PC-3 (cell line): ENCODE results near the gene RMND1. TPM values are rescaled to one million over a fixed set of nuclear protein-coding genes. Genes with fewer than 3 reads are reported as not detected.

Experiments used
- ATAC-seq: fragments of 200-7000 bp; cut with Tn5 transposase; 2 replicates; pipeline ENCODE4 v1.9.1; 2020; ENCODE audit warnings: mild to moderate bottlenecking, moderate library complexity
- BruUV-seq: library from RNA; stranded (reverse); fragments of 400-500 nt; replicated peaks from 2 replicates; lab custom pipeline; 2021; lab: Mats Ljungman, UMichigan
- CTCF ChIA-PET: fragments of 300-600 bp; sonication (Branson Sonifier 250); formaldehyde crosslinking; loops from one replicate; lab custom pipeline; 2022; ENCODE audit warnings: antibody characterized with exemption; lab: Charles Lee
- POLR2A ChIA-PET: fragments of 300-600 bp; sonication (Branson Sonifier 250); formaldehyde crosslinking; loops from one replicate; lab custom pipeline; 2022; ENCODE audit warnings: antibody characterized with exemption; ENCODE audit not compliant: unreplicated experiment; lab: Charles Lee
- DNase-seq: peaks from one replicate; pipeline ENCODE4 v3.0.0-alpha.2; 2015
- H2AFZ ChIP-seq: fragments of 300-600 bp; sonication (generic); 2 replicates; pipeline ENCODE4 v1.6.0; 2016; ENCODE audit warnings: antibody characterized with exemption, low read length
- H3F3A ChIP-seq: fragments of 300-600 bp; sonication (generic); one replicate; pipeline ENCODE4 v1.6.0; 2017; ENCODE audit warnings: antibody characterized with exemption, low read length, control low read depth, mild to moderate bottlenecking; ENCODE audit not compliant: unreplicated experiment
- H3K27ac ChIP-seq: fragments of 300-600 bp; sonication (generic); 2 replicates; pipeline ENCODE4 v1.5.1; 2016; ENCODE audit warnings: mild to moderate bottlenecking, low read length
- H3K27me3 ChIP-seq: fragments of 300-600 bp; sonication (generic); 2 replicates; pipeline ENCODE4 v1.6.1; 2016; ENCODE audit warnings: low read length, mixed read lengths
- H3K36me3 ChIP-seq: fragments of 300-600 bp; sonication (generic); 2 replicates; pipeline ENCODE4 v1.6.1; 2016; ENCODE audit warnings: low read depth, mixed run types, low read length, mixed read lengths
- H3K4me1 ChIP-seq: fragments of 300-600 bp; sonication (generic); 2 replicates; pipeline ENCODE4 v1.5.1; 2016; ENCODE audit warnings: low read length; ENCODE audit not compliant: insufficient read depth
- H3K4me2 ChIP-seq: fragments of 300-600 bp; sonication (generic); 2 replicates; pipeline ENCODE4 v1.6.0; 2016; ENCODE audit warnings: low read length
- H3K4me3 ChIP-seq: fragments of 300-600 bp; sonication (generic); 2 replicates; pipeline ENCODE4 v1.5.1; 2016; ENCODE audit warnings: mild to moderate bottlenecking, low read length, mixed read lengths
- H3K79me2 ChIP-seq: fragments of 300-600 bp; sonication (generic); 2 replicates; pipeline ENCODE4 v1.6.1; 2017; ENCODE audit warnings: low read length, mixed read lengths
- H3K9ac ChIP-seq: fragments of 300-600 bp; sonication (generic); 2 replicates; pipeline ENCODE4 v1.6.0; 2016; ENCODE audit warnings: mild to moderate bottlenecking, low read length
- H3K9me2 ChIP-seq: fragments of 300-600 bp; sonication (generic); replicated peaks from 2 replicates; pipeline ENCODE4 v1.6.1; 2016; ENCODE audit warnings: mixed run types, low read length, mixed read lengths
- H3K9me3 ChIP-seq: fragments of 300-600 bp; sonication (generic); 2 replicates; pipeline ENCODE4 v1.6.1; 2016; ENCODE audit warnings: low read length, mixed read lengths
- H4K20me1 ChIP-seq: fragments of 300-600 bp; sonication (generic); 2 replicates; pipeline ENCODE4 v1.6.1; 2016; ENCODE audit warnings: low read length, mixed read lengths
- EZH2 ChIP-seq: fragments of 300-600 bp; sonication (generic); IDR thresholded peaks from one replicate; pipeline ENCODE4 v1.6.1; 2017; ENCODE audit warnings: antibody characterized with exemption, mild to moderate bottlenecking, low read length; ENCODE audit not compliant: unreplicated experiment
- EZH2phosphoT487 ChIP-seq: fragments of 300-600 bp; sonication (generic); IDR thresholded peaks from 2 replicates; pipeline ENCODE4 v1.6.1; 2018; ENCODE audit warnings: mild to moderate bottlenecking, antibody characterized with exemption, low read length, borderline replicate concordance
- intact Hi-C: fragments of 100-400 bp; cut with micrococcal nuclease; formaldehyde crosslinking; loops from 2 replicates; pipeline ENCODE4 v1.9.0; 2023
- total RNA-seq: library from RNA; depleted of rRNA; stranded (reverse); fragments of >200 nt; gene quantifications from 2 replicates; pipeline ENCODE4 v1.2.3, GENCODE V29; 2014
- TF ChIP-seq, protein P1 (sequence below): fragments of 300-600 bp; sonication (generic); conservative IDR thresholded peaks from 2 replicates; pipeline ENCODE4 v1.5.1; 2017; ENCODE audit warnings: antibody characterized with exemption, low read depth, mild to moderate bottlenecking, low read length

Gene RMND1
- total RNA-seq, 1 experiment from 2014 or later: 20.8 TPM

DNA sequence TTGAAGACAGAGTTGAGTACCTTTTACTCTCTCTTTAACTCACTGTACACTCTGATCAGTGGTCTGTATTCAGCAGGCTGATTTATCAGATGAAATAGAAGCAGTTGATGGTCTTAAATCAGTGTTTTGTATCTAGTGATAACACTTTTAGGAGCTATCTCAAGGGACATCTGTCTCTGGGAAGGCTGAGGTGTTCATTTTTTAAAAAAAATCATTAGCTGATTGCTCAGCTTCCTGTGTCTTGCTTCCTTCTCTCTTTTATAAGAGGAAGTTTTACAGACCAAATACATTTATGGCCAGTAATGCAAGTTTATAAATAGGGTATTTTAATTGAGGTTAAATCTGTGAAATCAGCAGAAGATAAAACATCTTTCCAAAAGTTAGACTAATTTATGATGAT, 29.9 kb upstream of the RMND1 start:
- intact Hi-C loops: no loop called here
- POLR2A ChIA-PET: no interaction called here
- Histone ChIP-seq H3F3A (no peaks in the 10 kb centered on the region), H3K27ac (no peak overlapping the region), H3K9me3 (no peaks in the 10 kb centered on the region), H2AFZ (no peak overlapping the region), H3K9me2 (no peaks in the 10 kb centered on the region), H3K36me3 (no peaks in the 10 kb centered on the region), H3K27me3 (no peaks in the 10 kb centered on the region), H4K20me1 (no peaks in the 10 kb centered on the region), H3K4me3 (no peak overlapping the region), H3K4me1 (no peaks in the 10 kb centered on the region), H3K4me2 (no peak overlapping the region), H3K9ac (no peak overlapping the region), H3K79me2 (no peaks in the 10 kb centered on the region)
- TF ChIP-seq EZH2 (no peak), EZH2phosphoT487 (no peak)
- TF ChIP-seq, protein P1, sequence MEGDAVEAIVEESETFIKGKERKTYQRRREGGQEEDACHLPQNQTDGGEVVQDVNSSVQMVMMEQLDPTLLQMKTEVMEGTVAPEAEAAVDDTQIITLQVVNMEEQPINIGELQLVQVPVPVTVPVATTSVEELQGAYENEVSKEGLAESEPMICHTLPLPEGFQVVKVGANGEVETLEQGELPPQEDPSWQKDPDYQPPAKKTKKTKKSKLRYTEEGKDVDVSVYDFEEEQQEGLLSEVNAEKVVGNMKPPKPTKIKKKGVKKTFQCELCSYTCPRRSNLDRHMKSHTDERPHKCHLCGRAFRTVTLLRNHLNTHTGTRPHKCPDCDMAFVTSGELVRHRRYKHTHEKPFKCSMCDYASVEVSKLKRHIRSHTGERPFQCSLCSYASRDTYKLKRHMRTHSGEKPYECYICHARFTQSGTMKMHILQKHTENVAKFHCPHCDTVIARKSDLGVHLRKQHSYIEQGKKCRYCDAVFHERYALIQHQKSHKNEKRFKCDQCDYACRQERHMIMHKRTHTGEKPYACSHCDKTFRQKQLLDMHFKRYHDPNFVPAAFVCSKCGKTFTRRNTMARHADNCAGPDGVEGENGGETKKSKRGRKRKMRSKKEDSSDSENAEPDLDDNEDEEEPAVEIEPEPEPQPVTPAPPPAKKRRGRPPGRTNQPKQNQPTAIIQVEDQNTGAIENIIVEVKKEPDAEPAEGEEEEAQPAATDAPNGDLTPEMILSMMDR: no peak
- no TSS peak for BruUV-seq
- DNase-seq (no peak), ATAC-seq (no peak)
- CTCF ChIA-PET: no interaction called here

- Histone ChIP-seq H3K9ac (no peak overlapping the region), H3K4me1 (no peaks in the 10 kb centered on the region), H3K9me3 (no peaks in the 10 kb centered on the region), H3K27me3 (no peaks in the 10 kb centered on the region), H3K9me2 (no peaks in the 10 kb centered on the region), H2AFZ (no peak overlapping the region), H3K4me3 (no peak overlapping the region), H3K36me3 (no peaks in the 10 kb centered on the region), H3K27ac (no peak overlapping the region), H3K79me2 (no peaks in the 10 kb centered on the region), H4K20me1 (no peaks in the 10 kb centered on the region), H3K4me2 (no peak overlapping the region), H3F3A (no peaks in the 10 kb centered on the region)
- POLR2A ChIA-PET: no interaction called here
- ATAC-seq (no peak), DNase-seq (no peak)
- no peak for TF ChIP-seq EZH2phosphoT487
- TF ChIP-seq EZH2: no peak
- TF ChIP-seq, protein P1: no peak
- no TSS peak for BruUV-seq
- intact Hi-C loops: loop anchor here (5.0 kb wide), 1 partner anchor 71 kb away; no protein-coding TSS in a partner anchor
- CTCF ChIA-PET: no interaction called here
These were observed 26.7 kb upstream of the RMND1 start for GRCh38 chr6:151478670-151479069.

GRCh38 chr6:151477726-151478125, 25.8 kb upstream of the RMND1 start:
- H3K4me3 ChIP-seq: no peak overlapping the region
- H4K20me1 ChIP-seq: no peaks in the 10 kb centered on the region
- H3K4me1 ChIP-seq: no peaks in the 10 kb centered on the region
- no peaks in the 10 kb centered on the region for H3K9me3 ChIP-seq
- ATAC-seq (no peak), DNase-seq (no peak)
- no peak overlapping the region for H3K27ac ChIP-seq
- TF ChIP-seq EZH2phosphoT487 (no peak), EZH2 (no peak)
- TF ChIP-seq, protein P1: no peak
- no peaks in the 10 kb centered on the region for H3K36me3 ChIP-seq
- intact Hi-C loops: loop anchor here (5.0 kb wide), 1 partner anchor 70 kb away; no protein-coding TSS in a partner anchor
- no peaks in the 10 kb centered on the region for H3K9me2 ChIP-seq
- no TSS peak for BruUV-seq
- no peak overlapping the region for H3K4me2 ChIP-seq
- no peaks in the 10 kb centered on the region for H3F3A ChIP-seq
- ChIA-PET POLR2A (no interaction called here), CTCF (no interaction called here)
- no peak overlapping the region for H3K9ac ChIP-seq
- no peaks in the 10 kb centered on the region for H3K27me3 ChIP-seq
- H2AFZ ChIP-seq: no peak overlapping the region
- no peaks in the 10 kb centered on the region for H3K79me2 ChIP-seq
